Stimulated activated CD4-positive, alpha-beta T cell treated with anti-CD3 and anti-CD28 coated beads, TNF-alpha, amount 100 ng/mL, for 4 hours (primary cell): Measurements from ENCODE around the gene RGS19.

ENCODE experiments used
- DNase-seq, 3 experiments: peaks; one replicate each; pipeline ENCODE4 v3.0.0-alpha.2; 2020; ENCODE audit warnings: low read depth in 3 of 3

The RGS19 gene

GRCh38 chr20:64035933-64036345 lies 43.4 kb downstream of the RGS19 start, which contains the start of gene C20orf204:
Gene C20orf204, plus strand, starts transcription at chr20:64036182. Its CDS starts 142 bp downstream, at chr20:64036324.
- DNase-seq: no peak

DNA sequence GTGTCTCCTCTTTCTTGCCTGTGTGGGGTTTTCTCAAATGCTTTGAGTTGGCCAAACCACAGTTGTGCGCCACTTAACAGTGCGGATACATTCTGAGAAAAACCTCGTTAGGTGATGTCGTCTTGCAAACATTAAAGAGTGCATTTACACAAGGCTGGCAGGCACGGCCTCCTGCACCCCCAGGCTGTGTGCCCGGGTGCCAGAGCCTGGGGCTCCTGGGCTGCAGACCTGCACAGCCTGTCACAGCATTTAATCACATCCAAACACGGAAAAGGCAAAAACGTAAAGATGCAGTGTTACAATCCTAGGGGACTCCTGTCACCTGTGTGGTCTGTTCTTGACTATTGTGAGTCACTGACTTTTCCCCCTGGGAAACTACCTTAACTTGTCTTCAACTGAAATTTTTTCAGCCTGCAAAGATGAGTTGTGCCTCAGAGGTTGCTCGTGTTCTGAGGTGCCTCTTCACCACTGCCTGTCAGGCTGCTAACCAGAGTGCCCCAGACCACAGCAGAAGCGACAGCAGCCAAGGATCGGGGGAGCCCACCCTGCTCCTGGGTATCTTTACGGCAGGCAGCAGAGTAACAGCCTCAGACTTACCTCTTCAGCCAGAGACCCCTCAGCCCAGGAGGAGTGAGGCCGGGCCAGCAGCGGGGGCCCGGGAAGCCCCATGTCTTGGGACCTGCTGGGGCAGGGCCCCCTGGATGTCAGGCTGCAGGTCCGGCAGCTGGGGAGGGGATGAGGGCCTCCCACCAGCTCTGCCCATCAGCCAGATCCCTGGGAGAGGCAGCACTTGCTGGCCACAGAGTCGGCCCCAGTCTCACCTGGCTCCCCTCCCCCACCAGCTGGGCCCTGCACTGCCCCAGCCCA lies 44.0 kb downstream of the RGS19 start:
- DNase-seq: no peak

DNA sequence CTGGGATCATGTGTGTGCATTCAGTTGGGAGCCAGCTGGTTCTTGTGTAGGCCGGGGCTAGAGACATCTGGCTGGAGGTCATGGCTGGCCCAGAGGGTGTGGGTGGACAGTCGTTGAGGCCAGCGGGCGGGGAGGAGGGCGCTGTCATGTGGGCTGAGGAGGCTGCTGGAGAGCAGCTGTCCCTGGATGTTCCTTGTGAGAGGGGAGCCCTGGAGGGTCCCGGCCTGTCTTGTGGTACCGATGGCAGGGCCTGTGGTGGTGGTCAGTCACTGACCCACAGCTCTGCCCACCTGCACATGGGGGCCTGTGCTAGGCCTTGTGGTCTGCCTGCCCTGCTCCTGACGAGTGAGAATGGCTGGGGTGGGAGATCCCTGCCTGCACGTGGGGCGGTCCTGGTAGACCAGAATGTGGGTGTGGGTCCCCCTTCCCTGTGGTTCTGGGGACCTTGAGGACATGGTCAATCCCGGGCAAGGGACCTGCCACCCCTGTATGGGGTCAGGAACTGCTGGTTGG lies 45.3 kb downstream of the RGS19 start:
- DNase-seq: no peak

DNA sequence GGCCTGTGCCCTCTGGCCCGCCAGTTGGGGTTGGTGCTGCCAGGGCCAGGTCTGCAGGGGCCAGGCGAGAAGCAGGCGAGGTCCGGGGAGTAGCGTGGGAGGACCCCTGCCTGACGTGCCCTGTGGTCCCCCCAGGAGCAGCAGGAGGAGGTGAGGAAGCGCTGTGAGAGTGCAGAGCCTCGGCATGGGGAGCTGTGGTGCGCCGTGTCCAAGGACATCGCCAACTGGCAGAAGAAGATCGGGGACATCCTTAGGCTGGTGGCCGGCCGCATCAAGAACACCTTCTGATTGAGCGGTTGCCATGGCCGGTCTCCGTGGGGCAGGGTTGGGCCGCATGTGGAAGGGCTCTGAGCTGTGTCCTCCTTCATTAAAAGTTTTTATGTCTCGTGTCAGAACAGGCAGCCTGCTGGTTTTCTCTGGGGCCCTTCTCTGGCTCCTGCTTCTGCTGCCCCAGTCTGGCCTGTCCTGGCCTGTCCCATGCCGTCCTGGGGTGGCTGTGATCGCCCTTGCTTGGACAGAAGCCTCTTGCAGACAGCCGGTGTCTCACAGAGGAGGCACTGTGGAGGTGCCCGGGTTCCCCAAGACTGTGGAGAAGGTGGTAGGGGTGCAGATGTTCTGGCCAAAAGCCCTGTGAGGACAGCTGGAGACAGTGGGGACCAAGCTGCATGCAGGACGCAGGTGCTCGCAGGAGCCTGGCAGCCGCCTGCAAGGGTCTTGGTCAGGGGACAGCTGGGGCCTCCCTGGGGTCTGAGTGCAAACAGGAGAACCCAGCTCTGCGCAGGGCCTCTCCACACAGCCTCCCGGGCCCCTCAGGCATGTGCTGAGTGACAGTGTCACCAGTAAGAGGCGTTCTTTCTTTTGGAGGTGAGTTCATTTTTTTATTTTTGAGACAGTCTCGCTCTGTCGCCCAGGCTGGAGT lies 46.4 kb downstream of the RGS19 start:
- DNase-seq: no peak

GRCh38 chr20:64031822-64032314 lies 47.5 kb downstream of the RGS19 start:
- no peak for DNase-seq

GRCh38 chr20:64030371-64031134 lies 48.8 kb downstream of the RGS19 start:
- DNase-seq: no peak

DNA sequence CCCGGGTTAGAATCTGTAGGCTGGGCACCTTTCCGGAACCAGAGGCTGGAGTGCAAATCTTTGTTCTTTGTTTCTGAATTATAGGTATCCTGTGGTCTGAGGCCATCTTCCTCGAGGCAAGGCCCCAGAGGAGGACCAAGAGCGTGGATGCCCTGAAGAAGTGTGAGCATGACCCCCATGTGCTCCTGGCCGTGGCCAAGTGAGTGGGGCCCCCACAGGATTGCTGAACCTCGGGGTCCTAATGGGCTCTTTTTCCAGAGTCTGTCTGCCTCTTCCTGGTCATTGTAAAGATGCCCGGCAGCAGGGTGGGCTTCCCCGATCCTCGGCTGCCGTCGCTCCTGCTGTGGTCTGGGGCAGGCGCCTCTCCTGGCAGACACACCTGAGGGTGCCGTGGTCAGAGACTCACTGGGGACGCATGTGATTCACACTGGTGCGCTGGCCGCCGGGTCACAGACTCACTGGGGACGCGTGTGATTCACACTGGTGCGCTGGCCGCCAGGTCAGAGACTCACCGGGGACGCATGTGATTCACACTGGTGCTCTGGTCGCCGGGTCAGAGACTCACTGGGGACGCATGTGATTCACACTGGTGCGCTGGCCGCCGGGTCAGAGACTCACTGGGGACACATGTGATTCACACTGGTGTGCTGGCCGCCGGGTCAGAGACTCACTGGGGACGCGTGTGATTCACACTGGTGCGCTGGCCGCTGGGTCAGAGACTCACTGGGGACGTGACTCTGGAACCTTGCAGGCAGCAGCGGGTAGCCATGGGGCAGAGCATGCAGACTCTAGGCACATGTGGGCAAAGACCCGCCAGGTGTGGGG lies 49.8 kb downstream of the RGS19 start:
- no peak for DNase-seq

- DNase-seq: no peak
Observed at GRCh38 chr20:64027981-64028685, 51.2 kb downstream of the RGS19 start.

DNA sequence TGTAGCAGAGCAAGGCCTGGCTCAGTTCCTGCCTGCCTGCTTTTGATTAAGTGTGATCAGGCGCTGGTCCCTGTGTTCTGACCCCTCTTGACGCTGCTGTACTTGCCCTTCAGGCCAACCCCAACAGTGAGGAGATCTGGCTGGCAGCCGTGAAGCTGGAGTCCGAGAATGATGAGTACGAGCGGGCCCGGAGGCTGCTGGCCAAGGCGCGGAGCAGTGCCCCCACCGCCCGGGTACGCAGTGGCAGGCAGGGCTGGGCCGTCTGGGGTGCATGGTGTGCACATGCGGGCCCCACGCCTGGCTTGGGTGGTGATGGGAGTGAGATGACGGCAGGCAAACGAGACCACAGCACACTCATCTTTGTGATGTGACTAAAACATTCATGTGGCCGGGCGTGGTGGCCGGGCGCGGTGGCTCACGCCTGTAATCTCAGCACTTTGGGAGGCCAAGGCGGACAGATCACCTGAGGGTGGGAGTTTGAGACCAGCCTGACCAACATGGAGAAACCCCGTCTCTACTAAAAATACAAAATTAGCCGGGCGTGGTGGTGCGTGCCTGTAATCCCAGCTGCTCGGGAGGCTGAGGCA lies 53.4 kb downstream of the RGS19 start:
- DNase-seq: no peak

GRCh38 chr20:64025101-64025825 lies 54.1 kb downstream of the RGS19 start:
- no peak for DNase-seq

DNA sequence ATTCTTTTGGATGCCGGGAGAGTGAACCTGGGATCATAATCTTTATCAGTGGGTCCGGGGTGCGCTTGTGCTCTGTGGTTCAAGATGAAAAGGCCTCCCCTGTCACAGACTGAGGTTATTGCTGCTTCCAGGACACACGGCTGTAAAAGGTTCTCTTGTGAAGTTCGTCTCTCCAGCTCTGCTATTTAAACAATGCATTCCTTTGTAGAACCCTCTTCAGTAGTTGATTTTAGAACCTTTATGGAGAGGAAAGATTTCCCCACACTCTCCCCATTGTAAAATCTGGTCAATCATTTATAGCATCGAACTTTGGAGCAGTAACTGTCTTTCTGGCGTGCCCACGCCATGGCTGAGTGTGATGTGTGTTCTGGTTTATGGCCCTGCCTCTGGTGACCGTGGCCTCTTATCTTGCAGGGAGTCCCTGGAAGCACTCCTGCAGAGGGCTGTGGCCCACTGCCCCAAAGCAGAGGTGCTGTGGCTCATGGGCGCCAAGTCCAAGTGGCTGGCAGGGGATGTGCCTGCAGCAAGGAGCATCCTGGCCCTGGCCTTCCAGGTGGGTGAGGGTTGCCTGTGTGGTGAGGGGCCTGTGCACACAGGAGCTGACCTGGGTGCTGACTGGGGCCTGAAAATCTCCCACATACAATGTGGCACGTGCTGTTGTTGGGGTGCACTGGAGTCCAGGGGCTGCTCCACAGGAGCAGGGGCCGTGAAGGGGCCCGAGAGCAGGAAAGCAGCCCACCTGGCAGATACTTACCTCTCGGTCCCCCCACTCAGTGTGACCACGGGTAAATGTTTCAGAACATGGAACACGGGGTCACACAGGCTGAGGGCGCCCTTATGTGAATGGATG lies 55.0 kb downstream of the RGS19 start:
- no peak for DNase-seq

- DNase-seq: no peak
Observed at GRCh38 chr20:64023361-64024140, 55.8 kb downstream of the RGS19 start.
